Hepatocyte (in vitro differentiated cells): ENCODE results near the gene NIPSNAP2. TPM values are rescaled to one million over a fixed set of nuclear protein-coding genes. Genes with fewer than 3 reads are reported as not detected.
A peak's percentile ranks its signal among the peaks of the same experiment; 100 is the strongest.
"Not testable (repeated sequence)": the region's sequence is repeated elsewhere in the genome, so short reads cannot be mapped to it uniquely, and the experiment has no call there.

Experiments
- DNase-seq: peaks from one replicate; pipeline ENCODE4 v3.0.0-alpha.2; 2016; ENCODE audit warnings: low spot score
- H2AFZ ChIP-seq: fragments of 200-600 bp; sonication (generic); 2 replicates; pipeline ENCODE4 v1.6.0; 2016; ENCODE audit warnings: antibody characterized with exemption, mild to moderate bottlenecking
- H3K27ac ChIP-seq: fragments of 200-600 bp; sonication (generic); 2 replicates; pipeline ENCODE4 v1.5.1; 2016; ENCODE audit warnings: mild to moderate bottlenecking
- H3K27me3 ChIP-seq: fragments of 200-600 bp; sonication (generic); 2 replicates; pipeline ENCODE4 v1.6.1; 2016
- H3K36me3 ChIP-seq: fragments of 200-600 bp; sonication (generic); replicated peaks from 2 replicates; pipeline ENCODE4 v1.5.1; 2016; ENCODE audit warnings: low read depth; ENCODE audit not compliant: insufficient read depth
- H3K4me1 ChIP-seq: fragments of 200-600 bp; sonication (generic); 2 replicates; pipeline ENCODE4 v1.5.1; 2016; ENCODE audit warnings: mild to moderate bottlenecking, moderate library complexity; ENCODE audit not compliant: insufficient read depth
- H3K4me2 ChIP-seq: fragments of 200-600 bp; sonication (generic); 2 replicates; pipeline ENCODE4 v1.6.0; 2016
- H3K4me3 ChIP-seq: fragments of 200-600 bp; sonication (generic); 2 replicates; pipeline ENCODE4 v1.5.1; 2016; ENCODE audit warnings: mild to moderate bottlenecking
- H3K79me2 ChIP-seq: fragments of 200-600 bp; sonication (generic); 2 replicates; pipeline ENCODE4 v1.6.0; 2017; ENCODE audit warnings: mild to moderate bottlenecking
- H3K9me2 ChIP-seq: fragments of 200-600 bp; sonication (generic); replicated peaks from 2 replicates; pipeline ENCODE4 v1.6.0; 2017; ENCODE audit warnings: mild to moderate bottlenecking; ENCODE audit not compliant: insufficient read depth
- H3K9me3 ChIP-seq: fragments of 200-600 bp; sonication (generic); 2 replicates; pipeline ENCODE4 v1.5.1; 2016; ENCODE audit warnings: low read depth, mild to moderate bottlenecking
- H4K20me1 ChIP-seq: fragments of 200-600 bp; sonication (generic); 2 replicates; pipeline ENCODE4 v1.6.0; 2016; ENCODE audit warnings: mild to moderate bottlenecking; ENCODE audit not compliant: insufficient read depth, poor library complexity, severe bottlenecking
- EZH2 ChIP-seq: fragments of 200-600 bp; sonication (generic); IDR thresholded peaks from 2 replicates; pipeline ENCODE4 v1.6.1; 2016; ENCODE audit warnings: antibody characterized with exemption, mild to moderate bottlenecking, borderline replicate concordance
- EZH2phosphoT487 ChIP-seq: fragments of 200-600 bp; sonication (generic); IDR thresholded peaks from one replicate; pipeline ENCODE4 v1.6.1; 2018; ENCODE audit warnings: antibody characterized with exemption, mild to moderate bottlenecking, low read depth, moderate library complexity; ENCODE audit not compliant: unreplicated experiment, severe bottlenecking
- WGBS: methylation state at CpG from one replicate; pipeline ENCODE4 v1.1.6; 2016; ENCODE audit warnings: low lambda C conversion rate; ENCODE audit errors: missing lambda C conversion rate; 5-methylcytosine and 5-hydroxymethylcytosine counted together
- polyA plus RNA-seq: library from polyadenylated mRNA; unstranded; fragments of >200 nt; fragmentation: Nextera tagmentation; extraction: Ambion mirVana; gene quantifications from 2 replicates; pipeline ENCODE4 v1.2.1, GENCODE V29; 2016
- total RNA-seq: library from RNA; depleted of rRNA; stranded (reverse); fragments of >200 nt; gene quantifications from 2 replicates; pipeline ENCODE4 v1.2.3, GENCODE V29; 2014
- TF ChIP-seq, protein P1 (sequence below): fragments of 200-600 bp; sonication (generic); IDR thresholded peaks from 2 replicates; pipeline ENCODE4 v1.5.1; 2016; ENCODE audit warnings: antibody characterized with exemption, mild to moderate bottlenecking; ENCODE audit not compliant: poor library complexity

Gene NIPSNAP2
- total and polyA plus RNA-seq, 2 experiments from 2014 or later: 47.6 to 51.6 TPM

- no peaks in the 10 kb centered on the region for H3K4me1 ChIP-seq
- H3K9me2 ChIP-seq: no peaks in the 10 kb centered on the region
- H2AFZ ChIP-seq: no peak overlapping the region
- no peaks in the 10 kb centered on the region for H4K20me1 ChIP-seq
- no peak overlapping the region for H3K4me2 ChIP-seq
- no peaks in the 10 kb centered on the region for H3K27me3 ChIP-seq
- TF ChIP-seq EZH2: no peak
- H3K4me3 ChIP-seq: no peak overlapping the region
- peaks cover 43% of the 10 kb centered on the region for H3K79me2 ChIP-seq
- H3K36me3 ChIP-seq: no peaks in the 10 kb centered on the region
- DNase-seq: no peak
- H3K9me3 ChIP-seq: no peaks in the 10 kb centered on the region
- H3K27ac ChIP-seq: no peak overlapping the region
These were observed 59.1 kb downstream of the NIPSNAP2 start for GRCh38 chr7:56023500-56023899.

DNA sequence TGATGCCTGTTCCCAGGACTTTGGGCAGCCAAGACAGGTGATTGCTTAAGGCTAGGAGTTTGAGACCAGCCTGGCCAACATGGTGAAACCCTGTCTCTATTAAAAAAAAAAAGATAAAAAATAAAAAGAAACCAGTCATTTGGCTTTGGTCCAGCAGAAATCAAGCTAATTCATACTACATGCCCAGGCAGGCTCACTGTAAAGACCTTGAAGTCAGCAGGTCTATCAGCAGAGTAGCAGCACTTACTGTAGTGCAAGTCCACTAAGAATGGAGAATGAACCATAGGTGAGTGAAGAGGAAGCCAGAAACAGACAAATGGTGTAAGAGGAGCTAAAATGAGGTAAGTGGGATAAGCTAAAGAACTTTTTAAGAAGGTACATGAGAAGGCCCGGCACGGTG is 62.2 kb downstream of the NIPSNAP2 start:
- H3K9me3 ChIP-seq: no peaks in the 10 kb centered on the region
- no peaks in the 10 kb centered on the region for H3K27me3 ChIP-seq
- no peaks in the 10 kb centered on the region for H4K20me1 ChIP-seq
- no peak overlapping the region for H3K27ac ChIP-seq
- no peaks in the 10 kb centered on the region for H3K4me1 ChIP-seq
- no peaks in the 10 kb centered on the region for H3K9me2 ChIP-seq
- TF ChIP-seq, protein P1, sequence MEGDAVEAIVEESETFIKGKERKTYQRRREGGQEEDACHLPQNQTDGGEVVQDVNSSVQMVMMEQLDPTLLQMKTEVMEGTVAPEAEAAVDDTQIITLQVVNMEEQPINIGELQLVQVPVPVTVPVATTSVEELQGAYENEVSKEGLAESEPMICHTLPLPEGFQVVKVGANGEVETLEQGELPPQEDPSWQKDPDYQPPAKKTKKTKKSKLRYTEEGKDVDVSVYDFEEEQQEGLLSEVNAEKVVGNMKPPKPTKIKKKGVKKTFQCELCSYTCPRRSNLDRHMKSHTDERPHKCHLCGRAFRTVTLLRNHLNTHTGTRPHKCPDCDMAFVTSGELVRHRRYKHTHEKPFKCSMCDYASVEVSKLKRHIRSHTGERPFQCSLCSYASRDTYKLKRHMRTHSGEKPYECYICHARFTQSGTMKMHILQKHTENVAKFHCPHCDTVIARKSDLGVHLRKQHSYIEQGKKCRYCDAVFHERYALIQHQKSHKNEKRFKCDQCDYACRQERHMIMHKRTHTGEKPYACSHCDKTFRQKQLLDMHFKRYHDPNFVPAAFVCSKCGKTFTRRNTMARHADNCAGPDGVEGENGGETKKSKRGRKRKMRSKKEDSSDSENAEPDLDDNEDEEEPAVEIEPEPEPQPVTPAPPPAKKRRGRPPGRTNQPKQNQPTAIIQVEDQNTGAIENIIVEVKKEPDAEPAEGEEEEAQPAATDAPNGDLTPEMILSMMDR: no peak
- TF ChIP-seq EZH2phosphoT487: no peak
- no peak for TF ChIP-seq EZH2
- H2AFZ ChIP-seq: no peak overlapping the region
- H3K36me3 ChIP-seq: no peaks in the 10 kb centered on the region
- no peak overlapping the region for H3K4me2 ChIP-seq
- no peak for DNase-seq
- no peak overlapping the region for H3K4me3 ChIP-seq
- 88% methylated on average over 2 of the region's 2 CpGs for WGBS
- peaks cover 54% of the 10 kb centered on the region for H3K79me2 ChIP-seq

GRCh38 chr7:56028942-56029630 is 64.7 kb downstream of the NIPSNAP2 start:
- Histone ChIP-seq H3K9me3 (no peaks in the 10 kb centered on the region), H3K27ac (peak overlapping the region; percentile 86), H3K4me2 (peak overlapping the region; percentile 47), H3K4me1 (no peaks in the 10 kb centered on the region), H3K4me3 (no peak overlapping the region), H3K79me2 (peaks cover 68% of the 10 kb centered on the region), H3K27me3 (no peaks in the 10 kb centered on the region), H3K36me3 (no peaks in the 10 kb centered on the region), H3K9me2 (no peaks in the 10 kb centered on the region), H2AFZ (no peak overlapping the region), H4K20me1 (no peaks in the 10 kb centered on the region)
- TF ChIP-seq EZH2phosphoT487 (no peak), EZH2 (no peak)
- TF ChIP-seq, protein P1: no peak
- WGBS: 62% methylated on average over 9 of the region's 9 CpGs
- DNase-seq: peak; percentile 57

- H4K20me1 ChIP-seq: no peaks in the 10 kb centered on the region
These were observed 66.0 kb downstream of the NIPSNAP2 start for GRCh38 chr7:56030340-56030739.

GRCh38 chr7:56031556-56031955 is 67.2 kb downstream of the NIPSNAP2 start:
- peak overlapping the region; percentile 50 for H3K27ac ChIP-seq
- not testable (repeated sequence) for H3K4me3 ChIP-seq
- WGBS: 80% methylated on average over 8 of the region's 8 CpGs

More at GRCh38 chr7:56030340-56030739, 66.0 kb downstream of the NIPSNAP2 start:
- Histone ChIP-seq H3K9me2 (no peaks in the 10 kb centered on the region), H3K27ac (peak overlapping the region; percentile 86), H3K4me1 (no peaks in the 10 kb centered on the region), H3K27me3 (no peaks in the 10 kb centered on the region), H3K79me2 (peaks cover 62% of the 10 kb centered on the region), H3K4me2 (peak overlapping the region; percentile 47), H3K9me3 (no peaks in the 10 kb centered on the region), H2AFZ (no peak overlapping the region), H3K4me3 (no peak overlapping the region), H3K36me3 (no peaks in the 10 kb centered on the region)
- no peak for DNase-seq
- no peak for TF ChIP-seq EZH2phosphoT487
- TF ChIP-seq EZH2: no peak
- TF ChIP-seq, protein P1: no peak
- 86% methylated on average over 8 of the region's 8 CpGs for WGBS

GRCh38 chr7:56032578-56032977 is 68.2 kb downstream of the NIPSNAP2 start:
- not testable (repeated sequence) for H3K36me3 ChIP-seq, DNase-seq, H3K9me3 ChIP-seq, H2AFZ ChIP-seq, H3K27me3 ChIP-seq, H3K9me2 ChIP-seq, H3K4me1 ChIP-seq, H4K20me1 ChIP-seq
- H3K27ac ChIP-seq: peak overlapping the region; percentile 23
- WGBS: 99% methylated on average over 5 of the region's 7 CpGs
- H3K4me3 ChIP-seq: peak overlapping the region; percentile 53
- peaks cover 42% of the 10 kb centered on the region for H3K79me2 ChIP-seq
- H3K4me2 ChIP-seq: peak overlapping the region; percentile 80

More at GRCh38 chr7:56031556-56031955, 67.2 kb downstream of the NIPSNAP2 start:
- not testable (repeated sequence) for H2AFZ ChIP-seq, H3K27me3 ChIP-seq, DNase-seq, H4K20me1 ChIP-seq, H3K4me1 ChIP-seq, H3K9me3 ChIP-seq, H3K36me3 ChIP-seq, H3K9me2 ChIP-seq
- peak overlapping the region; percentile 80 for H3K4me2 ChIP-seq
- peaks cover 52% of the 10 kb centered on the region for H3K79me2 ChIP-seq
